GM12892 (cell line): ENCODE results near the gene BTBD17.

Source experiments
- POLR2A ChIP-seq: IDR thresholded peaks from 2 replicates; pipeline ENCODE4 v1.6.1; 2011; ENCODE audit warnings: low read depth, low read length, control low read depth
- POLR2AphosphoS5 ChIP-seq: IDR thresholded peaks from 2 replicates; pipeline ENCODE4 v1.6.1; 2011; ENCODE audit warnings: low read depth, low read length, control low read depth

DNA sequence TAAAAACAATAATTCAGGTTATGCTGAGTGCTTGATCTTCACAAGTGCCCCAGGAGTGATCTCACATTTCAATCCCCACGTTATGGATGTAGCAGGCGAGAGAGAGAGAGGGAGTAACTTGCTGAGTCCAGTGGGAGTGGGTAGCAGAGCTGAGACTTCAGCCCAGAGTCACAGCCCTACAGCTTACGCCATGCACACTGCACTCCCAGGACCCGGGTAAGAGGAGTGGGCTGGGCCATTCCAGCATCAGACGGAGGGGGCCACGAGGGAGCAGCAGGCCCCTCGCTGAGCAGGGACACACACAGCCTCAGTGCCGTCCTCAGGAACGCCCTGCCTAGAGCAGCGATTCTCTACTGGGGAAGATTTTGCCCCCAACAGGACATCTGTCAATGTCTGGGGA, 45.4 kb downstream of the BTBD17 start:
- TF ChIP-seq POLR2A, result no peak
- TF ChIP-seq POLR2AphosphoS5, result no peak
